HT-29 (cell line): ENCODE measurements around the gene HSPA6. TPM values are rescaled to one million over a fixed set of nuclear protein-coding genes. Genes with fewer than 3 reads are reported as not detected.
"Not testable (repeated sequence)": the region's sequence is repeated elsewhere in the genome, so short reads cannot be mapped to it uniquely, and the experiment has no call there.

ENCODE experiments used
- DNase-seq: peaks from one replicate; pipeline ENCODE4 v3.0.0-alpha.2; 2015; ENCODE audit warnings: low spot score
- total RNA-seq: library from RNA; depleted of rRNA; stranded (reverse); fragments of >200 nt; shearing (Covaris generic); gene quantifications from 2 replicates; pipeline ENCODE4 v1.2.3, GENCODE V29; 2014

HSPA6 gene
- total RNA-seq, 1 experiment from 2014 or later: 1.1 TPM

- no peak for DNase-seq
These were observed 21.0 kb upstream of the HSPA6 start for GRCh38 chr1:161503394-161503748.

GRCh38 chr1:161505686-161506085, 18.7 kb upstream of the HSPA6 start:
- DNase-seq: no peak

GRCh38 chr1:161506336-161507223, 17.8 kb upstream of the HSPA6 start:
- no peak for DNase-seq

GRCh38 chr1:161510477-161510876, 13.9 kb upstream of the HSPA6 start:
- no peak for DNase-seq

GRCh38 chr1:161511018-161511755, 13.2 kb upstream of the HSPA6 start:
- DNase-seq: no peak

- DNase-seq: no peak
These were observed 12.6 kb upstream of the HSPA6 start for GRCh38 chr1:161511756-161512060.

GRCh38 chr1:161512636-161513447, 11.5 kb upstream of the HSPA6 start:
- not testable (repeated sequence) for DNase-seq

- not testable (repeated sequence) for DNase-seq
These were observed 10.9 kb upstream of the HSPA6 start for GRCh38 chr1:161513448-161513780.

- DNase-seq: not testable (repeated sequence)
These were observed 10.4 kb upstream of the HSPA6 start for GRCh38 chr1:161513953-161514352.

GRCh38 chr1:161523041-161523816, 1.1 kb upstream of the HSPA6 start:
- DNase-seq: not testable (repeated sequence)

- not testable (repeated sequence) for DNase-seq
These were observed 477 bp downstream of the HSPA6 start for GRCh38 chr1:161524742-161525291.

- DNase-seq: not testable (repeated sequence)
These were observed 981 bp downstream of the HSPA6 start for GRCh38 chr1:161525321-161525720.

- DNase-seq: not testable (repeated sequence)
These were observed 1.6 kb downstream of the HSPA6 start for GRCh38 chr1:161525918-161526317.

GRCh38 chr1:161528550-161528949, 4.2 kb downstream of the HSPA6 start:
- DNase-seq: peak; percentile 32

GRCh38 chr1:161529463-161530104, 5.2 kb downstream of the HSPA6 start:
- not testable (repeated sequence) for DNase-seq

GRCh38 chr1:161530158-161530557, 5.8 kb downstream of the HSPA6 start:
- peak; percentile 77 for DNase-seq

- peak; percentile 96 for DNase-seq
These were observed 6.6 kb downstream of the HSPA6 start for GRCh38 chr1:161530671-161531641.

- no peak for DNase-seq
These were observed 7.8 kb downstream of the HSPA6 start for GRCh38 chr1:161531986-161532643.
